K562 (cell line): ENCODE data around the gene DHRS12. TPM values are rescaled to one million over a fixed set of nuclear protein-coding genes. Genes with fewer than 3 reads are reported as not detected.

ENCODE experiments used
- DNMT1 ChIP-seq: fragments of 450-650 bp; IDR thresholded peaks from 2 replicates; pipeline ENCODE4 v1.6.1; 2016; ENCODE audit warnings: antibody characterized with exemption, mild to moderate bottlenecking
- ELF1 ChIP-seq: fragments of 200-800 bp; sonication (Bioruptor generic); IDR thresholded peaks from 2 replicates; pipeline ENCODE4 v1.6.1; 2016; ENCODE audit warnings: missing genetic modification characterization, missing compliant biosample characterization
- EWSR1 ChIP-seq: fragments of 450-650 bp; IDR thresholded peaks from 2 replicates; pipeline ENCODE4 v1.6.1; 2018; ENCODE audit warnings: borderline replicate concordance, mild to moderate bottlenecking, low read depth, moderate library complexity; ENCODE audit not compliant: partially characterized antibody
- FOXM1 ChIP-seq, 2 experiments: fragments of 450-650 bp in 1 of 2; sonication (generic) in 1 of 2; formaldehyde crosslinking in 1 of 2; IDR thresholded peaks; 2 replicates each; pipeline versions ENCODE4 v1.6.1 to v1.9.0; 2017 to 2022; ENCODE audit warnings: low read depth in 2 of 2, mild to moderate bottlenecking in 2 of 2, missing genetic modification reagents in 1 of 2, moderate library complexity in 1 of 2
- TAF7 ChIP-seq: fragments of 450-650 bp; IDR thresholded peaks from 2 replicates; pipeline ENCODE4 v1.6.1; 2016; ENCODE audit warnings: missing genetic modification characterization, missing compliant biosample characterization
- YY1 ChIP-seq, 3 experiments: IDR thresholded peaks; 2 replicates each; pipeline ENCODE4 v1.6.1; 2011; ENCODE audit warnings: low read length in 2 of 3, mild to moderate bottlenecking in 2 of 3, moderate library complexity in 2 of 3, borderline replicate concordance in 1 of 3, control low read depth in 1 of 3, low read depth in 1 of 3; ENCODE audit not compliant: insufficient read depth in 3 of 3, insufficient replicate concordance in 2 of 3, control insufficient read depth in 1 of 3, insufficient read length in 1 of 3; ENCODE audit errors: extremely low read depth in 1 of 3
- ZNF347 ChIP-seq: fragments of 450-650 bp; formaldehyde crosslinking; IDR thresholded peaks from 2 replicates; pipeline ENCODE4 v1.4.0; 2020; ENCODE audit warnings: low read depth, mild to moderate bottlenecking, moderate library complexity
- polyA plus RNA-seq, 8 experiments: library from polyadenylated mRNA; depleted of rRNA in 4 of 8; stranded (reverse) in 5 of 8; unstranded in 3 of 8; fragments of >200 nt; fragmentation: Nextera tagmentation in 2 of 8; fragmentation: Illumina TruSeq in 1 of 8; extraction: Ambion mirVana in 2 of 8; extraction: Trizol in 1 of 8; gene quantifications; 2 replicates each; pipeline versions ENCODE4 v1.2.1 to v1.2.3, GENCODE V29; 2011 to 2014; ENCODE audit warnings: inconsistent platforms in 1 of 8, missing spikeins in 1 of 8
- total RNA-seq, 7 experiments: library from RNA; depleted of rRNA in 6 of 7; stranded (reverse); fragments of >200 nt in 6 of 7; fragmentation: Illumina TruSeq in 2 of 7; extraction: Trizol in 2 of 7; gene quantifications; 2 replicates each; pipeline versions ENCODE4 v1.2.1 to v1.2.3, GENCODE V29; 2011 to 2021; ENCODE audit warnings: low replicate concordance in 1 of 7
- TF ChIP-seq, protein P1 (sequence below): sonication (generic); formaldehyde crosslinking; IDR thresholded peaks from 2 replicates; pipeline ENCODE4 v1.8.0; 2022; ENCODE audit warnings: mild to moderate bottlenecking, missing genetic modification reagents, borderline replicate concordance
- TF ChIP-seq, protein P2 (sequence below), 2 experiments: IDR thresholded peaks in 1 of 2; conservative IDR thresholded peaks in 1 of 2; 2 replicates each; pipeline ENCODE4 v1.6.1; 2016; ENCODE audit warnings: low read depth in 2 of 2, mild to moderate bottlenecking in 1 of 2, missing compliant biosample characterization in 1 of 2, missing genetic modification characterization in 1 of 2, moderate library complexity in 1 of 2
- TF ChIP-seq, protein P3 (sequence below): sonication (generic); formaldehyde crosslinking; IDR thresholded peaks from 2 replicates; pipeline ENCODE4 v1.8.0; 2022; ENCODE audit warnings: mild to moderate bottlenecking, missing genetic modification reagents
- TF ChIP-seq, protein P4 (sequence below): fragments of 250-450 bp; sonication (Bioruptor Pico); IDR thresholded peaks from 2 replicates; pipeline ENCODE4 v1.8.0; 2022; ENCODE audit warnings: inconsistent platforms

DHRS12 gene
- total and polyA plus RNA-seq, 9 of the 15 experiments (the other 6 are each of a cell fraction or from before 2014, with no cell fraction given) = 0.62 to 2.7 (median 0.98) TPM

DNA sequence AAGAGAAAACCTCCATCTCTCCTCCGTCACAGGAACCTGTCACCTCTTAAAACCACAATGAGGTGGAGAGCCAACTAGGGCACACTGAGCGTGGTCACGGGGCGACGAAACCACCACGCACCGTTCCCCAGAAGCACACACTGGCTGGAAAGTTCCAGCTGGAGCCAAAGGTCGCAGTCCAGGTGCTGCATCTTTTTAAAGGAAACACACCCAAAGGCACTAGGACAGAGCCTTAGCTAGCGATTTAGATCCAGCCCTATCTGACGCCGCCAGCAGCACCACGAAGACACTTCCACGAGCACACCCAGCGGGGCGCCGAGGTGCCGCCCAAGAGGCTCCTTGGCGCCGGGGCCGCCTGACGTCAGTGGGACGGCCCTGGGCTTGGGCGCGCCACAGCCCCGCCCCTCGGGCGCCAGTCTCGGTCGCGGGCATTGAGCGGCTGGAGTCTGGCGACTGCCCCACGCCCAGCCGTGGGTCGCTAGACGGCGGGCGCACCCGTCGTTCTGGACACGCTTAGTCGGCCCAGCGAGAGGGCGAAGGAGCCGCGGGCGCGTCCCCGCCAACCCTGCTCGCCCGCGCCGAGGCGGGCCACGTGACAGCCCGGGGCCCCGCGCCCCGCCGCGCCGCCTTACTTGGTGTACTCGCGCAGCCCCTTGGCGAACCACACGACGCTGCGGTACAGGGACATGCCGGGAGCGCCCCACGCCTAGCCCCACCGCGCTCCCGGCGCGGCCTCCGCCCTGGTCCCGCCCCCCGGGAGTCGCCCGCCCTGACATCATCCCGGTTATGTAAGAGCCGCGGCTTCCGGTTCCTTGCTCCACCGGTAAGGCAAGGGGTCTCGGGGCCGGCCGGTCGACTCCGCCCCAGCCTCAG, at the start of gene DHRS12 (continued):
- TF ChIP-seq, protein P1, sequence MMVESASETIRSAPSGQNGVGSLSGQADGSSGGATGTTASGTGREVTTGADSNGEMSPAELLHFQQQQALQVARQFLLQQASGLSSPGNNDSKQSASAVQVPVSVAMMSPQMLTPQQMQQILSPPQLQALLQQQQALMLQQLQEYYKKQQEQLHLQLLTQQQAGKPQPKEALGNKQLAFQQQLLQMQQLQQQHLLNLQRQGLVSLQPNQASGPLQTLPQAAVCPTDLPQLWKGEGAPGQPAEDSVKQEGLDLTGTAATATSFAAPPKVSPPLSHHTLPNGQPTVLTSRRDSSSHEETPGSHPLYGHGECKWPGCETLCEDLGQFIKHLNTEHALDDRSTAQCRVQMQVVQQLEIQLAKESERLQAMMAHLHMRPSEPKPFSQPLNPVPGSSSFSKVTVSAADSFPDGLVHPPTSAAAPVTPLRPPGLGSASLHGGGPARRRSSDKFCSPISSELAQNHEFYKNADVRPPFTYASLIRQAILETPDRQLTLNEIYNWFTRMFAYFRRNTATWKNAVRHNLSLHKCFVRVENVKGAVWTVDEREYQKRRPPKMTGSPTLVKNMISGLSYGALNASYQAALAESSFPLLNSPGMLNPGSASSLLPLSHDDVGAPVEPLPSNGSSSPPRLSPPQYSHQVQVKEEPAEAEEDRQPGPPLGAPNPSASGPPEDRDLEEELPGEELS (CRISPR knock-in tag) = no peak
- TF ChIP-seq EWSR1 (no peak), ELF1 (tag) (peak; percentile 79), DNMT1 (no peak), TAF7 (tag) (no peak), ZNF347 (CRISPR knock-in tag) (no peak), FOXM1 (IDR thresholded peaks at IDR 0.05; ENCODE audit: low read depth) (peak; percentile 26; the same call in 1 of the 2 replicates), FOXM1 (CRISPR knock-in tag; IDR thresholded peaks at IDR 0.05; ENCODE audit: low read depth) (no peak), YY1 (IDR thresholded peaks at IDR 0.05; ENCODE audit: borderline replicate concordance in 1 of 3, control insufficient read depth in 1 of 3, extremely low read depth in 1 of 3, insufficient read depth in 3 of 3, insufficient read length in 1 of 3, insufficient replicate concordance in 2 of 3, low read depth in 1 of 3, low read length in 2 of 3) (peak in 1 of 3 experiments; percentile 15)
- TF ChIP-seq, protein P2, sequence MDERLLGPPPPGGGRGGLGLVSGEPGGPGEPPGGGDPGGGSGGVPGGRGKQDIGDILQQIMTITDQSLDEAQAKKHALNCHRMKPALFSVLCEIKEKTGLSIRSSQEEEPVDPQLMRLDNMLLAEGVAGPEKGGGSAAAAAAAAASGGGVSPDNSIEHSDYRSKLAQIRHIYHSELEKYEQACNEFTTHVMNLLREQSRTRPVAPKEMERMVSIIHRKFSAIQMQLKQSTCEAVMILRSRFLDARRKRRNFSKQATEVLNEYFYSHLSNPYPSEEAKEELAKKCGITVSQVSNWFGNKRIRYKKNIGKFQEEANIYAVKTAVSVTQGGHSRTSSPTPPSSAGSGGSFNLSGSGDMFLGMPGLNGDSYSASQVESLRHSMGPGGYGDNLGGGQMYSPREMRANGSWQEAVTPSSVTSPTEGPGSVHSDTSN (CRISPR knock-in tag; IDR thresholded peaks at IDR 0.05; ENCODE audit: low read depth) = no peak
- TF ChIP-seq, protein P2 (tag; conservative IDR thresholded peaks at IDR 0.05; ENCODE audit: low read depth) = no peak
- TF ChIP-seq, protein P3, sequence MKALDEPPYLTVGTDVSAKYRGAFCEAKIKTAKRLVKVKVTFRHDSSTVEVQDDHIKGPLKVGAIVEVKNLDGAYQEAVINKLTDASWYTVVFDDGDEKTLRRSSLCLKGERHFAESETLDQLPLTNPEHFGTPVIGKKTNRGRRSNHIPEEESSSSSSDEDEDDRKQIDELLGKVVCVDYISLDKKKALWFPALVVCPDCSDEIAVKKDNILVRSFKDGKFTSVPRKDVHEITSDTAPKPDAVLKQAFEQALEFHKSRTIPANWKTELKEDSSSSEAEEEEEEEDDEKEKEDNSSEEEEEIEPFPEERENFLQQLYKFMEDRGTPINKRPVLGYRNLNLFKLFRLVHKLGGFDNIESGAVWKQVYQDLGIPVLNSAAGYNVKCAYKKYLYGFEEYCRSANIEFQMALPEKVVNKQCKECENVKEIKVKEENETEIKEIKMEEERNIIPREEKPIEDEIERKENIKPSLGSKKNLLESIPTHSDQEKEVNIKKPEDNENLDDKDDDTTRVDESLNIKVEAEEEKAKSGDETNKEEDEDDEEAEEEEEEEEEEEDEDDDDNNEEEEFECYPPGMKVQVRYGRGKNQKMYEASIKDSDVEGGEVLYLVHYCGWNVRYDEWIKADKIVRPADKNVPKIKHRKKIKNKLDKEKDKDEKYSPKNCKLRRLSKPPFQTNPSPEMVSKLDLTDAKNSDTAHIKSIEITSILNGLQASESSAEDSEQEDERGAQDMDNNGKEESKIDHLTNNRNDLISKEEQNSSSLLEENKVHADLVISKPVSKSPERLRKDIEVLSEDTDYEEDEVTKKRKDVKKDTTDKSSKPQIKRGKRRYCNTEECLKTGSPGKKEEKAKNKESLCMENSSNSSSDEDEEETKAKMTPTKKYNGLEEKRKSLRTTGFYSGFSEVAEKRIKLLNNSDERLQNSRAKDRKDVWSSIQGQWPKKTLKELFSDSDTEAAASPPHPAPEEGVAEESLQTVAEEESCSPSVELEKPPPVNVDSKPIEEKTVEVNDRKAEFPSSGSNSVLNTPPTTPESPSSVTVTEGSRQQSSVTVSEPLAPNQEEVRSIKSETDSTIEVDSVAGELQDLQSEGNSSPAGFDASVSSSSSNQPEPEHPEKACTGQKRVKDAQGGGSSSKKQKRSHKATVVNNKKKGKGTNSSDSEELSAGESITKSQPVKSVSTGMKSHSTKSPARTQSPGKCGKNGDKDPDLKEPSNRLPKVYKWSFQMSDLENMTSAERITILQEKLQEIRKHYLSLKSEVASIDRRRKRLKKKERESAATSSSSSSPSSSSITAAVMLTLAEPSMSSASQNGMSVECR (CRISPR knock-in tag) = peak; percentile 75; the same call in 1 of the 2 replicates
- TF ChIP-seq, protein P4, sequence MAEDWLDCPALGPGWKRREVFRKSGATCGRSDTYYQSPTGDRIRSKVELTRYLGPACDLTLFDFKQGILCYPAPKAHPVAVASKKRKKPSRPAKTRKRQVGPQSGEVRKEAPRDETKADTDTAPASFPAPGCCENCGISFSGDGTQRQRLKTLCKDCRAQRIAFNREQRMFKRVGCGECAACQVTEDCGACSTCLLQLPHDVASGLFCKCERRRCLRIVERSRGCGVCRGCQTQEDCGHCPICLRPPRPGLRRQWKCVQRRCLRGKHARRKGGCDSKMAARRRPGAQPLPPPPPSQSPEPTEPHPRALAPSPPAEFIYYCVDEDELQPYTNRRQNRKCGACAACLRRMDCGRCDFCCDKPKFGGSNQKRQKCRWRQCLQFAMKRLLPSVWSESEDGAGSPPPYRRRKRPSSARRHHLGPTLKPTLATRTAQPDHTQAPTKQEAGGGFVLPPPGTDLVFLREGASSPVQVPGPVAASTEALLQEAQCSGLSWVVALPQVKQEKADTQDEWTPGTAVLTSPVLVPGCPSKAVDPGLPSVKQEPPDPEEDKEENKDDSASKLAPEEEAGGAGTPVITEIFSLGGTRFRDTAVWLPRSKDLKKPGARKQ (CRISPR knock-in tag) = no peak
